Ectodermal cell (in vitro differentiated cells): ENCODE measurements around the gene SNX27.
"Not testable (repeated sequence)": the region's sequence is repeated elsewhere in the genome, so short reads cannot be mapped to it uniquely, and the experiment has no call there.

ENCODE experiments used
- H3K27ac ChIP-seq: 2 replicates; pipeline ENCODE4 v1.7.0; 2013; ENCODE audit warnings: mild to moderate bottlenecking, low read depth, low read length; ENCODE audit not compliant: insufficient read depth, poor library complexity, severe bottlenecking
- H3K27me3 ChIP-seq: 2 replicates; pipeline ENCODE4 v1.7.0; 2013; ENCODE audit warnings: mild to moderate bottlenecking, low read length; ENCODE audit not compliant: insufficient read depth, control insufficient read depth, poor library complexity, severe bottlenecking
- H3K36me3 ChIP-seq: one replicate; pipeline ENCODE4 v1.7.0; 2013; ENCODE audit warnings: low read length; ENCODE audit not compliant: control insufficient read depth, insufficient read depth
- H3K4me1 ChIP-seq: one replicate; pipeline ENCODE4 v1.7.0; 2013; ENCODE audit warnings: low read length; ENCODE audit not compliant: control insufficient read depth, insufficient read depth
- H3K4me3 ChIP-seq: 2 replicates; pipeline ENCODE4 v1.7.0; 2013; ENCODE audit warnings: low read depth, low read length, control low read depth; ENCODE audit not compliant: insufficient read depth
- H3K9me3 ChIP-seq: 2 replicates; pipeline ENCODE4 v1.7.0; 2013; ENCODE audit warnings: mild to moderate bottlenecking, low read length, moderate library complexity; ENCODE audit not compliant: control insufficient read depth
- WGBS, 2 experiments: methylation state at CpG; one replicate each; pipeline ENCODE4 v1.1.7; 2013; ENCODE audit warnings: missing lambda C conversion rate in 2 of 2; 5-methylcytosine and 5-hydroxymethylcytosine counted together

The SNX27 gene

DNA sequence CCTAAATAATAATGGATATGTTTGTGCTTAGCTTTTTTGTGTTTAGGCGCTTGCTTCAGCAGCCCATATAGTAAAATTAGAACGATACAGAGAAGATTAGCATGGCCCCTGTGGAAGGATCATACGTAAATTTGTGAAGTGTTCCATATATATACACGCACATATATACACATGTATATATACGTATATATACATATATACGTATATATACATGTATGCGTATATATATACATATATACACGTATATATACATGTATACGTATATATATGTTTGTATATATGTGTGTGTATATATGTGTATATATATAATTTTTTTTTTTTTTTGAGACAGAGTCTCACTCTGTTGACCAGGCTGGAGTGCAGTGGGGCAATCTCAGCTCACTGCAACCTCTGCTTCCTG lies 17.4 kb downstream of the SNX27 start:
- Histone ChIP-seq H3K4me1 (peaks cover 8% of the 10 kb centered on the region), H3K27ac (no peak overlapping the region), H3K4me3 (no peak overlapping the region), H3K36me3 (no peaks in the 10 kb centered on the region), H3K27me3 (no peaks in the 10 kb centered on the region), H3K9me3 (no peaks in the 10 kb centered on the region)
- 95 to 100% methylated on average over 2 of the region's 9 CpGs for WGBS, 2 experiments

DNA sequence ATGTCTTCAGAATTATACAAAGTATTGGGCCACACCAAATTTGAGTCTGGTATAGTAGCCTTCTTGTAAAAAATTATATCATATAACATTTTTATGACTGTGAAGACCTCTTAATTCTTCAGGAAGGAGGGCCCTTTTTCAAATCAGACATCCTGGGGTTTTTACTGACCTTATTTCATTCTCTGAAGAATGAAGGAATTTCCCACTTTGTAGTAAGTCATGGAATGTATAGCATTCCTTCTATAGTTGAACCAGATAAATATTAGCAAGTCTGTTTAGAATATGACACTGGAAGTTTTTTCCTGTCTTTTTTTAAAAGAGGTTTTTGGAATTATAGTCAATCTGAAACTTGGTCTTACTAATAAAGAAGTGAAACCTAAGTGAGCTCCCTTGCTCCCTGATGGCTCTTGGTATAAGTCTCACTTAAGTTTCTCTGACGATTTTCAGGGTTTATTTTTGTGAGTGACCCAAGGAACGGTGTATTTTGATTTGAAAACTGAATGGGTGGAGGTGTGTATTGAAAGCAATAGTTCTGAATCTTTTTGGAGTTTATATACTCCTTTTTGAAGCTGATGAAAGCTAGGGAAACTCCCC lies 23.7 kb downstream of the SNX27 start:
- H3K36me3 ChIP-seq = no peaks in the 10 kb centered on the region
- peaks cover 8% of the 10 kb centered on the region for H3K4me1 ChIP-seq
- WGBS, 2 experiments = 84 to 90% methylated on average over 2 of the region's 2 CpGs
- no peaks in the 10 kb centered on the region for H3K9me3 ChIP-seq
- no peaks in the 10 kb centered on the region for H3K27me3 ChIP-seq
- no peak overlapping the region for H3K4me3 ChIP-seq
- H3K27ac ChIP-seq = no peak overlapping the region

DNA sequence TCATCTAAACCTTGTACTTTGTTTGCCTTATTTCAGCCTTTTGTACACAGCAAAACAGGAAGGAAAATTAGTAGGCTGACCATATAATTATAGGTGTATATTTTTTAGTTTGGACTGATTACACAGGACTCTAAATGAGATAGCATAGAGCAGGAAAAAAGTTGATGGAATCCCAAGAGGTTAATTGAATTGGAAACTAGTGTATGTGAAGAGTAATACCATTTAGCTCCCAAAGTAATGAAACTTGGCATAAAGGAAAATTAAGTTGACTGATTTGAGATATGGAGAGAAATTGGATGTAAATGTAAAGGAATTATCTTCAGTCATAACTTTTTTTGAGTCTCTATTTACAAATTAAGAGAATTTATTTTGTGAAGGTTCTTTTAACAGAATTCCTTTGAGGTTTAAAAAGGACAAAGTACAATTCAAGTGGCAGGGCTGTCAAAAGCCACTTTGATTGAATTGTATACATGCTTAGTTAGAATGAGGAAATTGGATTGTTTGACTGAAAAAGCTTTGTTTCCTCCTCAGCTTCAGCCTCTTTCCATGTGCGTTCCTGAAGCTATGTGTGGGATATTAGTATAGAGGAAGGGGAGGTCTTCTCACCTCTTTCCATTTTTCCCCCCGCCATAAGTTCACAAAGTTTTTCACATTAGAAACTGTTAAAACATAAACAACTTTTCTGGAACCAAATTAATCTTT lies 26.4 kb downstream of the SNX27 start:
- Histone ChIP-seq H3K9me3 (no peaks in the 10 kb centered on the region), H3K4me1 (peaks cover 8% of the 10 kb centered on the region), H3K4me3 (no peak overlapping the region), H3K36me3 (no peaks in the 10 kb centered on the region), H3K27me3 (no peaks in the 10 kb centered on the region), H3K27ac (no peak overlapping the region)
- WGBS, 2 experiments = 86% methylated on average over 1 of the region's 2 CpGs; no CpG with 5 or more reads in 1 of the 2 experiments

DNA sequence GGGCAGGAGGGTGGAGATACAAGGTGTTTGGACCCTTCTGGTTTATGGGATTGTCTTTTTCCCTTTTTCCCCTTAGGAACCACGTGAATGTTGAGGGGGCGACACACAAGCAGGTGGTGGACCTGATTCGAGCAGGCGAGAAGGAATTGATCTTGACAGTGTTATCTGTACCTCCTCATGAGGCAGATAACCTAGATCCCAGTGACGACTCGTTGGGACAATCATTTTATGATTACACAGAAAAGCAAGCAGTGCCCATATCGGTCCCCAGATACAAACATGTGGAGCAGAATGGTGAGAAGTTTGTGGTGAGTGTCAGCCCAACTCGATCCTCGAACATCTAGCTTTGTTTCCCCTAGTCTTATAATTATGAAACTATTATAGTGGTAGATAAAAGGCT lies 27.0 kb downstream of the SNX27 start:
- H3K27ac ChIP-seq = no peak overlapping the region
- 93 to 95% methylated on average over 9 of the region's 9 CpGs for WGBS, 2 experiments

DNA sequence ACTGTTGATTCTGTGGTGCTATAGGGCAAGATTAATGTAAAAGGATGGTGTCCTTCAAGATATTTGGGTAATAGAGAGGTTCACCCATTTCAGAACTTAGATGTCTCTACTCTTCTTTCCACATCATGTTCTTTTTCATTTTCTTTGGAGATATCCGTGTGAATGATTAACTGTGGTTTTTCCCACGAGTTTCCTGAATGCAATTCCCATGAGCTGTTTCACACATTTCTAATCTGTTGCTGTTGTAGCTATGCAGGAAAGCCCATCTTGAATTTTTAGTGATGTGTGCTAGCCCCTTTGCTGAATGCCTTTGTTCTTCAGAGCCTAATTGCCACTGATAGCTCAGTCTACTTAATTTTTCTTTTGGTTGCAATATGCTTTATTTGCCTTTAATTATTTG lies 27.6 kb downstream of the SNX27 start:
- Histone ChIP-seq H3K36me3 (no peaks in the 10 kb centered on the region), H3K9me3 (no peaks in the 10 kb centered on the region), H3K27me3 (no peaks in the 10 kb centered on the region), H3K27ac (no peak overlapping the region), H3K4me3 (no peak overlapping the region), H3K4me1 (no peaks in the 10 kb centered on the region)
- WGBS, 2 experiments = 85 to 92% methylated on average over 2 of the region's 2 CpGs

More for the DNA sequence above, 27.0 kb downstream of the SNX27 start:
- Histone ChIP-seq H3K4me3 (no peak overlapping the region), H3K36me3 (no peaks in the 10 kb centered on the region), H3K27me3 (no peaks in the 10 kb centered on the region), H3K4me1 (peaks cover 4% of the 10 kb centered on the region), H3K9me3 (no peaks in the 10 kb centered on the region)

DNA sequence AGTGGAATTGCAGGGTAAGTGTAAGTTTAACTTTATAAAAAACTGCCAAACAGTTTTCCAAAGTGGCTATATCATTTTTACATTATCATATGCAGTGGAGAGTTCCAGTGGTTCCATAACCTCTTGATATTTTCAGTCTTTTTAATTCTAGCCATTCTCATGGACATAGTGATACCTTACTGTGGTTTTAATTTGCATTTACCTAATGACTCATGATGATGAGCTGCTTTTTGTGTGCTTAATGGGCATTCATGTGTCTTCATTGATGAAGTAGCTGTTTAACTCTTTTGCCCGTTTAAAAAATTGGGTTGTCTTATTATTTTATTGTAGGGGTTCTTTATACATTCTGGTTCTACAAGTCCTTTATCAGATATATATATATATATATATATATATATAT lies 29.4 kb downstream of the SNX27 start:
- WGBS, 2 experiments = 100% methylated on average over 1 of the region's 1 CpG

DNA sequence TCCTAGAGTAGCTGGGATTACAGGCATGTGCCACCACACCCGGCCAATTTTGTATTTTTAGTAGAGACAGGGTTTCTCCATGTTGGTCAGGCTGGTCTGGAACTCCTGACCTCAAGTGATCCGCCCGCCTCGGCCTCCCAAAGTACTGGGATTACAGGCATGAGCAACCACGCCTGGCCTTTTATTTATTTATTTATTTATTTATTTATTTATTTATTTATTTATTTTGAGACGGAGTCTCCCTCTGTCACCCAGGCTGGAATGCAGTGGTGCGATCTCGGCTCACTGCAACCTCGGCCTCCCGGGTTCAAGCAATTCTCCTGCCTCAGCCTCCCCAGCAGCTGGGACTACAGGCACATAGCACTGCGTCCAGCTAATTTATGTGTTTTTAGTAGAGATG lies 31.2 kb downstream of the SNX27 start:
- not testable (repeated sequence) for H3K9me3 ChIP-seq, H3K27me3 ChIP-seq
- 92% methylated on average over 10 of the region's 11 CpGs for WGBS, 2 experiments

More for the DNA sequence above, 29.4 kb downstream of the SNX27 start:
- Histone ChIP-seq H3K4me1 (no peaks in the 10 kb centered on the region), H3K9me3 (no peaks in the 10 kb centered on the region), H3K27ac (no peak overlapping the region), H3K36me3 (no peaks in the 10 kb centered on the region), H3K4me3 (no peak overlapping the region), H3K27me3 (no peaks in the 10 kb centered on the region)

DNA sequence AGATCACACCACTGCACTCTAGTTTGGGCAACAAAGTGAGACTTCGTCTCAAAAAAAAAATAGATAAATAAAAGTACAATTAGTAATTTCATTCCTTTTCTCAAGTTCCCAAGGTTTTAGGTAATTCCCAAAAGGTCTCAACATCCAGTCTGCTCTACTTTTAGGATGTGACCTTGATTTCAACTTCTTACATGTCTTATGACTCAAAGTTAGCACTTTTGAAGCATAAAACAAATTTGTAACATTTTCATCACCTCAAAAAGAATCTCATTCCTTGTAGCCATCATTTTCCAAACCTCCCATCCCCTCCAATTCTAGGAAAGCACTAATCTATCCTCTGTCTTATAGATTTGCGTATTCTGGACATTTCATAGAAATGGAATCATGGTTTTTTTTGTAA lies 32.2 kb downstream of the SNX27 start:
- Histone ChIP-seq H3K27ac (no peak overlapping the region), H3K4me3 (no peak overlapping the region), H3K36me3 (no peaks in the 10 kb centered on the region), H3K27me3 (no peaks in the 10 kb centered on the region), H3K9me3 (no peaks in the 10 kb centered on the region), H3K4me1 (no peaks in the 10 kb centered on the region)
- WGBS, 2 experiments = 90 to 100% methylated on average over 2 of the region's 2 CpGs

More for the DNA sequence above, 31.2 kb downstream of the SNX27 start:
- H3K36me3 ChIP-seq, H3K4me1 ChIP-seq, H3K4me3 ChIP-seq, H3K27ac ChIP-seq: not testable (repeated sequence)

DNA sequence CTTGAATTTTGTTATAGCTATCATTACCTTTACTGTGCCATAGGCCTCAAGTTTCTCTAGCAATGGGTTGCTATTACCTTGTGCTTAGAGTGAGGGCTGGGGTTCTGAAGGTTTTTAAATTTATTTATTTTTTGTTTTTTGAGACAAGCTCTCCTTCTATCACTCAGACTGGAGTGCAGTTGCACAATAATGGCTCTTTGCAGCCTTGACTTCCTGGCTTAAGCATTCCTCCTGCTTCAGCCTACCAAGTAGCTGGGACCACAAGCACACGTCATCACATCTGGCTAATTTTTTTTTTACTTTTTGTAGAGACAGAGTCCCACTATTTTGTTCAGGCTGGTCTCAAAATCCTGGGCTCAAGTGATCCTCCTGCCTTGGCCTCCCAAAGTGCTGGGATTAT lies 41.5 kb downstream of the SNX27 start:
- Histone ChIP-seq H3K4me1 (no peaks in the 10 kb centered on the region), H3K27ac (no peak overlapping the region), H3K4me3 (no peak overlapping the region), H3K36me3 (peaks cover 7% of the 10 kb centered on the region), H3K9me3 (no peaks in the 10 kb centered on the region), H3K27me3 (no peaks in the 10 kb centered on the region)
- WGBS, 2 experiments = 81 to 89% methylated on average over 1 of the region's 1 CpG

DNA sequence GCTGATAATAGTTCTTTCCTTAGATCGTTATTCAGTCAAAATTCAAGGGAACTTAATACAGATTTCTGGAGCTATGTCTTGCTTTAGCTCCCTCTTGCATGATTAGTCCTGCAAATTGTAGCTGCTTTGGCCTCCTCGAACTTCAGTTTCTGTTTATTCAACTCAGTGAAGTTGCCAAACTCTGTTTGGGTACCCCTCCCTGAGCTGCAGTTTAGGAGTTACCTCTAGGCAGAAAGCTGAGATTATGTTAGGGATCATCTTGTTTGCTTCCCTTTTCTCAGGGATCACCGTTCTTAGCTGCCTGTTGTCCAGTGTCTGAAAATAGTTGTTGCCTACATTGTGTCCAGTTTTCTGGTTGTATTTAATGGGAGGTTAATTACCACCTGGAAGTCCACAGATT lies 43.5 kb downstream of the SNX27 start:
- WGBS, 2 experiments = 94 to 96% methylated on average over 3 of the region's 3 CpGs
- H3K4me3 ChIP-seq = no peak overlapping the region
- H3K27ac ChIP-seq = no peak overlapping the region
- H3K36me3 ChIP-seq = peaks cover 11% of the 10 kb centered on the region
- no peaks in the 10 kb centered on the region for H3K4me1 ChIP-seq
- no peaks in the 10 kb centered on the region for H3K9me3 ChIP-seq
- no peaks in the 10 kb centered on the region for H3K27me3 ChIP-seq
